ENCODE data around the gene AGPAT3.

GRCh38 chr21:43951911-43952703 is 87.1 kb downstream of the AGPAT3 start:
- TF ChIP-seq CTCF (IDR thresholded peaks at IDR 0.05), result no peak
- no peak for TF ChIP-seq POLR2A (IDR thresholded peaks at IDR 0.05)

Data from testis (tissue), 2 donors.